Caco-2 (cell line): Measurements from ENCODE around the gene GAS7. TPM values are rescaled to one million over a fixed set of nuclear protein-coding genes. Genes with fewer than 3 reads are reported as not detected.

Source experiments
- BruUV-seq: library from RNA; stranded (reverse); fragments of 400-500 nt; replicated peaks from 2 replicates; lab custom pipeline; 2021; lab: Mats Ljungman, UMichigan
- CTCF ChIA-PET: fragments of 300-600 bp; sonication (Branson Sonifier 250); formaldehyde crosslinking; loops from one replicate; lab custom pipeline; 2022; ENCODE audit warnings: antibody characterized with exemption; lab: Charles Lee
- POLR2A ChIA-PET: fragments of 300-600 bp; sonication (Branson Sonifier 250); formaldehyde crosslinking; loops from one replicate; lab custom pipeline; 2022; ENCODE audit warnings: antibody characterized with exemption; lab: Charles Lee
- DNase-seq, 2 experiments: peaks; one replicate each; pipeline versions ENCODE4 v3.0.0 to v3.0.0-alpha.2; 2020 to 2022
- H3K27me3 ChIP-seq: replicated peaks from 2 replicates; pipeline ENCODE4 v1.6.0; 2011; ENCODE audit warnings: low read length; ENCODE audit not compliant: control insufficient read depth, insufficient read depth
- H3K36me3 ChIP-seq: 2 replicates; pipeline ENCODE4 v1.5.1; 2011; ENCODE audit warnings: low read length; ENCODE audit not compliant: control insufficient read depth, insufficient read depth
- H3K4me1 ChIP-seq: fragments of 250-450 bp; sonication (Bioruptor Pico); 2 replicates; pipeline ENCODE4 v1.5.1; 2020; ENCODE audit warnings: mild to moderate bottlenecking
- H3K4me3 ChIP-seq: 2 replicates; pipeline ENCODE4 v1.5.1; 2011; ENCODE audit warnings: low read depth, mild to moderate bottlenecking, control low read depth, low read length
- H3K9me3 ChIP-seq: fragments of 250-450 bp; sonication (Bioruptor Pico); 2 replicates; pipeline ENCODE4 v1.5.1; 2020; ENCODE audit warnings: mild to moderate bottlenecking, moderate library complexity
- H3K27ac Mint-ChIP-seq: one replicate; pipeline ENCODE4 v1.8.0; 2022; ENCODE audit warnings: mixed read lengths; ENCODE audit not compliant: unreplicated experiment
- H3K27me3 Mint-ChIP-seq: one replicate; pipeline ENCODE4 v1.8.0; 2022; ENCODE audit warnings: mixed read lengths; ENCODE audit not compliant: insufficient read depth, unreplicated experiment
- H3K36me3 Mint-ChIP-seq: one replicate; pipeline ENCODE4 v1.8.0; 2022; ENCODE audit warnings: mild to moderate bottlenecking, mixed read lengths; ENCODE audit not compliant: insufficient read depth, unreplicated experiment
- H3K4me1 Mint-ChIP-seq: one replicate; pipeline ENCODE4 v1.8.0; 2022; ENCODE audit warnings: low read depth, mixed read lengths; ENCODE audit not compliant: unreplicated experiment
- H3K4me3 Mint-ChIP-seq: one replicate; pipeline ENCODE4 v1.8.0; 2022; ENCODE audit warnings: mild to moderate bottlenecking, moderate library complexity, mixed read lengths; ENCODE audit not compliant: unreplicated experiment
- H3K9me3 Mint-ChIP-seq: one replicate; pipeline ENCODE4 v1.8.0; 2022; ENCODE audit warnings: mixed read lengths; ENCODE audit not compliant: unreplicated experiment
- intact Hi-C: fragments of 100-400 bp; cut with micrococcal nuclease; formaldehyde crosslinking; loops from one replicate; pipeline ENCODE4 v1.10.0; 2022; ENCODE audit not compliant: unreplicated experiment
- total RNA-seq: library from RNA; stranded (reverse); gene quantifications from 2 replicates; pipeline ENCODE4 v1.2.3, GENCODE V29; 2022
- TF ChIP-seq, protein P1 (sequence below), 2 experiments: fragments of 200-600 bp in 1 of 2; IDR thresholded peaks; 1 replicate in 1 of 2; 2 replicates in 1 of 2; pipeline versions ENCODE4 v1.5.1 to v1.8.0; 2011 to 2022; ENCODE audit warnings: antibody characterized with exemption in 1 of 2, control low read depth in 1 of 2, inconsistent platforms in 1 of 2, low read depth in 1 of 2, low read length in 1 of 2, mild to moderate bottlenecking in 1 of 2, moderate library complexity in 1 of 2; ENCODE audit not compliant: insufficient read depth in 1 of 2, severe bottlenecking in 1 of 2, unreplicated experiment in 1 of 2

The GAS7 gene
- total RNA-seq, 1 experiment from 2014 or later = 0.34 TPM

DNA sequence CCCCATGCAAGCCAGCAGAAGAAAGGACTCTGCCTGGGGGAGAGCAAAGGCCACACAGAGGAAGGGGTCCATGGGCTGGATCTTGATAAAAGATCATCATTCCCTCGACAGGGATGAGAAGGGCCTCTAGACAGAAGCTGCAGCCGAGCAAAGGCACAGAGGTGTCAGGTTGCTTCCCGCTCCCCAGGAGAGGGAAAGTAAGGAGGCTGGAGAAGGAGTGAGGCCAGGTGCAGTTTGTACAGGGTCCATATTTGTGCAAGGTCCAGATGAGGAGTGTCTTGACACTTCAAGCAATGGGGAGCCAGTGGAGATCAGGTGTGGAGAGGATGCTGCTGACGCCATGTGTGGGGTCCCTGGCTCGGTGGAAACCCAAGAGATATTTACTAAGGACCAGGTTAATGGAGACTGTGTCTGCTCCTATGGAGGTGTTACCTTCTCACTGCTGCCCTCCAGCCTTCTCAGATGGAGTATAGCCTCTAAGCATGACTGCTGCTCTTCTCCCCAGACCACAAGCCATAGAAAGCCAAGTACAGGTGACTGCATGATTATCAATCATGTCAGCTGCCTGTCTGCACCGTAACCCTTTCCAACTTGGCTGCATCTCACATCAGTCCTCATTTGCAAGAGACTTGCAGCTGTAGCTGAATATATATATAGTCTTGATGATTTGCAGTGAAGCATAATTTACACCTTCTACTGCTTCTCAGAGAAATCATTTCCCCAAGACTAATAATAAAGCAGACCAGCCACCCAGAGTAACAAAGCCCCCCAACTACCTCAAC is 21.1 kb downstream of the GAS7 start:
- intact Hi-C loops = no loop called here
- POLR2A ChIA-PET = no interaction called here

DNA sequence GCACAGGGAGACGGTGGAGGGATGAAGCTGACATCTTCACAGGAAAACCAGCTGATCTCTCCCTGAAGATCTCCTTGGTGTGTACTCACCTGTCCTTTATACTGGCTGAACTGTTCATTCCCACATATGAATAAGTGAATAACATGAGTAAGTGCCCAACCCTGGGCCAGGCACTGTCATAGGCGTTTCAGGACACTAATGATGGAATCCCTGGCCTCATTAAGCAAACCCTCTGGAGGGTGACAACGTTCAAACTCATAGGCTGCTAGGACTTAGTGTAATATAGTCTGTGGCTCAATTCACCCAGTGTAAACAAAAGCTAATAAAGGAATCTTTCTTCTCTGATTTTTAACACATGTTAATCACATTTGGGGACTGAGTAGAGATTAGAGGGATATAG is 24.5 kb downstream of the GAS7 start:
- POLR2A ChIA-PET = no interaction called here
- Histone ChIP-seq H3K9me3 (no peaks in the 10 kb centered on the region), H3K4me3 (no peak overlapping the region), H3K36me3 (no peaks in the 10 kb centered on the region), H3K27me3 (no peaks in the 10 kb centered on the region), H3K4me1 (no peaks in the 10 kb centered on the region)
- no TSS peak for BruUV-seq
- DNase-seq = no peak
- intact Hi-C loops = no loop called here
- H3K9me3 Mint-ChIP-seq = peaks cover 12% of the 10 kb centered on the region
- H3K4me1 Mint-ChIP-seq = peaks cover 6% of the 10 kb centered on the region
- no peaks in the 10 kb centered on the region for H3K27me3 Mint-ChIP-seq
- no peaks in the 10 kb centered on the region for H3K36me3 Mint-ChIP-seq
- no peak overlapping the region for H3K27ac Mint-ChIP-seq
- TF ChIP-seq, protein P1, sequence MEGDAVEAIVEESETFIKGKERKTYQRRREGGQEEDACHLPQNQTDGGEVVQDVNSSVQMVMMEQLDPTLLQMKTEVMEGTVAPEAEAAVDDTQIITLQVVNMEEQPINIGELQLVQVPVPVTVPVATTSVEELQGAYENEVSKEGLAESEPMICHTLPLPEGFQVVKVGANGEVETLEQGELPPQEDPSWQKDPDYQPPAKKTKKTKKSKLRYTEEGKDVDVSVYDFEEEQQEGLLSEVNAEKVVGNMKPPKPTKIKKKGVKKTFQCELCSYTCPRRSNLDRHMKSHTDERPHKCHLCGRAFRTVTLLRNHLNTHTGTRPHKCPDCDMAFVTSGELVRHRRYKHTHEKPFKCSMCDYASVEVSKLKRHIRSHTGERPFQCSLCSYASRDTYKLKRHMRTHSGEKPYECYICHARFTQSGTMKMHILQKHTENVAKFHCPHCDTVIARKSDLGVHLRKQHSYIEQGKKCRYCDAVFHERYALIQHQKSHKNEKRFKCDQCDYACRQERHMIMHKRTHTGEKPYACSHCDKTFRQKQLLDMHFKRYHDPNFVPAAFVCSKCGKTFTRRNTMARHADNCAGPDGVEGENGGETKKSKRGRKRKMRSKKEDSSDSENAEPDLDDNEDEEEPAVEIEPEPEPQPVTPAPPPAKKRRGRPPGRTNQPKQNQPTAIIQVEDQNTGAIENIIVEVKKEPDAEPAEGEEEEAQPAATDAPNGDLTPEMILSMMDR (IDR thresholded peaks at IDR 0.05; ENCODE audit: insufficient read depth in 1 of 2, low read depth in 1 of 2, low read length in 1 of 2, severe bottlenecking in 1 of 2, unreplicated experiment in 1 of 2) = no peak
- CTCF ChIA-PET = no interaction called here
- H3K4me3 Mint-ChIP-seq = no peak overlapping the region

More for the DNA sequence above, 21.1 kb downstream of the GAS7 start:
- no peak overlapping the region for H3K4me3 ChIP-seq
- BruUV-seq = no TSS peak
- TF ChIP-seq, protein P1 (IDR thresholded peaks at IDR 0.05; ENCODE audit: insufficient read depth in 1 of 2, low read depth in 1 of 2, low read length in 1 of 2, severe bottlenecking in 1 of 2, unreplicated experiment in 1 of 2) = no peak
- Mint-ChIP-seq H3K27me3 (no peaks in the 10 kb centered on the region), H3K27ac (no peak overlapping the region), H3K36me3 (no peaks in the 10 kb centered on the region), H3K4me3 (no peak overlapping the region), H3K9me3 (no peaks in the 10 kb centered on the region), H3K4me1 (peaks cover 2% of the 10 kb centered on the region)
- DNase-seq = no peak
- CTCF ChIA-PET = no interaction called here
- no peaks in the 10 kb centered on the region for H3K4me1 ChIP-seq
- no peaks in the 10 kb centered on the region for H3K9me3 ChIP-seq
- no peaks in the 10 kb centered on the region for H3K27me3 ChIP-seq
- no peaks in the 10 kb centered on the region for H3K36me3 ChIP-seq

DNA sequence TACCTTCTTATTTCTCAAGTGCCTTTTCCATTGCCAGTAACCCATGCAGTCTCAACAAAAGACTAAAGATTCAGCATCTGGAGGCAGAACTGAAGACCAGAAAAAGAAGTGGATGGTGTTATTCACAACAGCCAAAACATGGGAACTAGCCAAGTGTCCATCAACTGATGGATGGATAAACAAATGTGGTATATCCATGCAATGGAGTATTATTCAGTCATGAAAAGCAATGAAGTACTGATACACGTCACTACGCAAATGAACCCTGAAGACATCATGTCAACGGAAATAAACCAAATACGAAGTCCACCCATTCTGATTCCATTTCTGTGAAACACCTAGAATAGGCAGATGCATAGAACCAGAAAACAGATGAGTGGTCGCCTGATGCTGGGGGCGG is 25.6 kb downstream of the GAS7 start:
- Histone ChIP-seq H3K36me3 (no peaks in the 10 kb centered on the region), H3K4me3 (no peak overlapping the region), H3K4me1 (no peaks in the 10 kb centered on the region), H3K27me3 (no peaks in the 10 kb centered on the region), H3K9me3 (no peaks in the 10 kb centered on the region)
- H3K27ac Mint-ChIP-seq = peak overlapping the region; percentile 16
- ChIA-PET POLR2A (no interaction called here), CTCF (no interaction called here)
- H3K36me3 Mint-ChIP-seq = no peaks in the 10 kb centered on the region
- no peak overlapping the region for H3K4me3 Mint-ChIP-seq
- DNase-seq = no peak
- H3K27me3 Mint-ChIP-seq = no peaks in the 10 kb centered on the region
- TF ChIP-seq, protein P1 (IDR thresholded peaks at IDR 0.05; ENCODE audit: insufficient read depth in 1 of 2, low read depth in 1 of 2, low read length in 1 of 2, severe bottlenecking in 1 of 2, unreplicated experiment in 1 of 2) = no peak
- BruUV-seq = no TSS peak
- H3K9me3 Mint-ChIP-seq = peaks cover 12% of the 10 kb centered on the region
- peaks cover 6% of the 10 kb centered on the region for H3K4me1 Mint-ChIP-seq
- intact Hi-C loops = no loop called here
